MM.1S (cell line): ENCODE data around the gene MOCOS.

Experiments
- DNase-seq: peaks from one replicate; pipeline ENCODE4 v3.0.0-alpha.2; 2015
- H2AFZ ChIP-seq: fragments of 300-600 bp; sonication (generic); 2 replicates; pipeline ENCODE4 v1.6.0; 2016; ENCODE audit warnings: antibody characterized with exemption, low read length
- H3F3A ChIP-seq: fragments of 300-600 bp; sonication (generic); 2 replicates; pipeline ENCODE4 v1.6.1; 2016; ENCODE audit warnings: mild to moderate bottlenecking, antibody characterized with exemption, low read length, moderate library complexity, mixed read lengths; ENCODE audit not compliant: insufficient read depth
- H3K27ac ChIP-seq: fragments of 300-600 bp; sonication (generic); 2 replicates; pipeline ENCODE4 v1.5.1; 2016; ENCODE audit warnings: mild to moderate bottlenecking, low read length
- H3K27me3 ChIP-seq: fragments of 300-600 bp; sonication (generic); replicated peaks from 2 replicates; pipeline ENCODE4 v1.6.0; 2016; ENCODE audit warnings: low read length; ENCODE audit not compliant: insufficient read depth
- H3K36me3 ChIP-seq: fragments of 300-600 bp; sonication (generic); replicated peaks from 2 replicates; pipeline ENCODE4 v1.6.1; 2016; ENCODE audit warnings: mild to moderate bottlenecking, low read length, mixed read lengths; ENCODE audit not compliant: insufficient read depth
- H3K4me1 ChIP-seq: fragments of 300-600 bp; sonication (generic); 2 replicates; pipeline ENCODE4 v1.6.1; 2016; ENCODE audit warnings: low read length, mixed read lengths
- H3K4me2 ChIP-seq: fragments of 300-600 bp; sonication (generic); 2 replicates; pipeline ENCODE4 v1.6.0; 2016; ENCODE audit warnings: low read depth, low read length
- H3K4me3 ChIP-seq: fragments of 300-600 bp; sonication (generic); 2 replicates; pipeline ENCODE4 v1.5.1; 2016; ENCODE audit warnings: low read length, mixed read lengths
- H3K79me2 ChIP-seq: fragments of 300-600 bp; sonication (generic); 2 replicates; pipeline ENCODE4 v1.6.1; 2016; ENCODE audit warnings: mixed run types, low read length, mixed read lengths
- H3K9ac ChIP-seq: fragments of 300-600 bp; sonication (generic); 2 replicates; pipeline ENCODE4 v1.6.1; 2016; ENCODE audit warnings: low read length, mixed read lengths
- H3K9me2 ChIP-seq: fragments of 300-600 bp; sonication (generic); replicated peaks from 2 replicates; pipeline ENCODE4 v1.6.1; 2016; ENCODE audit warnings: mild to moderate bottlenecking, low read length, mixed read lengths; ENCODE audit not compliant: insufficient read depth
- H3K9me3 ChIP-seq: fragments of 300-600 bp; sonication (generic); replicated peaks from 2 replicates; pipeline ENCODE4 v1.6.1; 2016; ENCODE audit warnings: mild to moderate bottlenecking, low read length, mixed read lengths; ENCODE audit not compliant: insufficient read depth
- H4K20me1 ChIP-seq: fragments of 300-600 bp; sonication (generic); 2 replicates; pipeline ENCODE4 v1.6.1; 2016; ENCODE audit warnings: mild to moderate bottlenecking, low read length, moderate library complexity, mixed read lengths; ENCODE audit not compliant: insufficient read depth
- EZH2 ChIP-seq: fragments of 300-600 bp; sonication (generic); optimal IDR thresholded peaks from 2 replicates; pipeline ENCODE3; 2017; ENCODE audit warnings: low read depth, mild to moderate bottlenecking, antibody characterized with exemption, low read length, mixed read lengths
- EZH2phosphoT487 ChIP-seq: fragments of 300-600 bp; sonication (generic); IDR thresholded peaks from 2 replicates; pipeline ENCODE4 v1.6.1; 2018; ENCODE audit warnings: antibody characterized with exemption, low read length
- TF ChIP-seq, protein P1 (sequence below): fragments of 300-600 bp; sonication (generic); IDR thresholded peaks from 2 replicates; pipeline ENCODE4 v1.5.1; 2016; ENCODE audit warnings: antibody characterized with exemption, low read length, mixed read lengths

Gene MOCOS

GRCh38 chr18:36186461-36187192 lies 670 bp upstream of the MOCOS start:
- Histone ChIP-seq H3K9me2 (no peaks in the 10 kb centered on the region), H3K4me2 (peak overlapping the region; percentile 95), H3K9ac (peak overlapping the region; percentile 37; the same call in 1 of the 2 replicates), H3K36me3 (no peaks in the 10 kb centered on the region), H3K4me3 (peak overlapping the region; percentile 64), H3F3A (no peaks in the 10 kb centered on the region), H3K27ac (no peak overlapping the region), H3K79me2 (no peaks in the 10 kb centered on the region), H3K27me3 (peaks cover 4% of the 10 kb centered on the region; the same call in 1 of the 2 replicates), H4K20me1 (peaks cover 4% of the 10 kb centered on the region; the same call in 1 of the 2 replicates), H2AFZ (peak overlapping the region; percentile 81; the same call in 1 of the 2 replicates), H3K9me3 (no peaks in the 10 kb centered on the region), H3K4me1 (no peaks in the 10 kb centered on the region)
- DNase-seq: no peak
- TF ChIP-seq EZH2phosphoT487 (no peak), EZH2 (no peak)
- TF ChIP-seq, protein P1, sequence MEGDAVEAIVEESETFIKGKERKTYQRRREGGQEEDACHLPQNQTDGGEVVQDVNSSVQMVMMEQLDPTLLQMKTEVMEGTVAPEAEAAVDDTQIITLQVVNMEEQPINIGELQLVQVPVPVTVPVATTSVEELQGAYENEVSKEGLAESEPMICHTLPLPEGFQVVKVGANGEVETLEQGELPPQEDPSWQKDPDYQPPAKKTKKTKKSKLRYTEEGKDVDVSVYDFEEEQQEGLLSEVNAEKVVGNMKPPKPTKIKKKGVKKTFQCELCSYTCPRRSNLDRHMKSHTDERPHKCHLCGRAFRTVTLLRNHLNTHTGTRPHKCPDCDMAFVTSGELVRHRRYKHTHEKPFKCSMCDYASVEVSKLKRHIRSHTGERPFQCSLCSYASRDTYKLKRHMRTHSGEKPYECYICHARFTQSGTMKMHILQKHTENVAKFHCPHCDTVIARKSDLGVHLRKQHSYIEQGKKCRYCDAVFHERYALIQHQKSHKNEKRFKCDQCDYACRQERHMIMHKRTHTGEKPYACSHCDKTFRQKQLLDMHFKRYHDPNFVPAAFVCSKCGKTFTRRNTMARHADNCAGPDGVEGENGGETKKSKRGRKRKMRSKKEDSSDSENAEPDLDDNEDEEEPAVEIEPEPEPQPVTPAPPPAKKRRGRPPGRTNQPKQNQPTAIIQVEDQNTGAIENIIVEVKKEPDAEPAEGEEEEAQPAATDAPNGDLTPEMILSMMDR: no peak

DNA sequence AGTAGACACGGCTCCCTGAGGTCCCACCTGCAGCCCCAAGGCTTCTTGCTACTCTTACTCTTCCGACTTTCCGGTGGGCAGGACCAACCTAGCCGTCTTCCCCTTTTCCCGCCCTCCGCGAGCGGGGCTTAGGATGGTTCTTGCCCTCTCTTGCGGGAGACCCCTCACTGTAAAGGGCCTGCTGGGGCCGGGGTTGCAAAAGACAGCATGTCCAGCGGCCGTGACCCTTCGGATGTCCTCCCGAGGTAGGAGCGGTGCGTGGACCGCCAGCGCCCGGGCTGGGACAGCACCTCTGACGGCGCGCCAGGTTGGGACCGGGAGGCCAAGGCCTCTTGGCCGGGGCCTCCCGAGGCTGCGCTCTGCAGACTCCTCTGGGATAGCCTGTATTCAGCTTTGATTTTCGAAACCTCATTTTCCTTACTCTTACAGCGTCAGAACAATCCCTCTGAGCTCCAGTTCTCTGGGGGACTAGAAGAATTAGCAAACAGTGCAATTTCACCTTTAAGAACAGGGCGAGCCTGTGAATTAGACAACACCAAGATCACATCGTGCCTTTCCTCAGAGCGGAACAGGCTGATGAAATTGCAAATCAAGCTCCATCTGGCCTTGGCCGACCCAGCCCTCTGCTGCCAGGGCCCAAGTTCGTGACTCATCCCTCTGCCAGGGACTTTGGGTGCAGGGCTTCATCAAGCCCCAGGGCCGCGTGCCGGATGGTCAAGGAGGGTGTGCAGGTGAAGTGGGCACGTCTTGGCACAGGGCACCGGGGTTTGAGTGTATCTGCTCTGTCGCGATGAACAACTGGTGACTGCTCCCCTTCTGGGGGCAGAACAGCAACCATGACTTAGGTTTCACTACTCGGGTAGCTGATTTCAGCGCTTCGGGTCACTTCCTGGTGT lies 777 bp downstream of the MOCOS start:
- no peaks in the 10 kb centered on the region for H3K9me3 ChIP-seq
- H3K9ac ChIP-seq: peak overlapping the region; percentile 37; the same call in 1 of the 2 replicates
- peak overlapping the region; percentile 95 for H3K4me2 ChIP-seq
- H3K4me3 ChIP-seq: peak overlapping the region; percentile 64
- H4K20me1 ChIP-seq: no peaks in the 10 kb centered on the region
- H3K9me2 ChIP-seq: no peaks in the 10 kb centered on the region
- peaks cover 4% of the 10 kb centered on the region; the same call in 1 of the 2 replicates for H3K27me3 ChIP-seq
- no peaks in the 10 kb centered on the region for H3K4me1 ChIP-seq
- H3K27ac ChIP-seq: no peak overlapping the region
- H3K79me2 ChIP-seq: no peaks in the 10 kb centered on the region
- no peaks in the 10 kb centered on the region for H3F3A ChIP-seq
- peak overlapping the region; percentile 81 for H2AFZ ChIP-seq
- H3K36me3 ChIP-seq: no peaks in the 10 kb centered on the region
- DNase-seq: no peak
- TF ChIP-seq, protein P1: no peak
- no peak for TF ChIP-seq EZH2
- TF ChIP-seq EZH2phosphoT487: no peak

- Histone ChIP-seq H3K9me2 (no peaks in the 10 kb centered on the region), H3K9me3 (no peaks in the 10 kb centered on the region), H3K79me2 (no peaks in the 10 kb centered on the region), H3K9ac (no peak overlapping the region), H3K27me3 (peaks cover 4% of the 10 kb centered on the region; the same call in 1 of the 2 replicates), H2AFZ (no peak overlapping the region), H4K20me1 (no peaks in the 10 kb centered on the region), H3F3A (no peaks in the 10 kb centered on the region), H3K36me3 (no peaks in the 10 kb centered on the region), H3K4me1 (no peaks in the 10 kb centered on the region), H3K4me3 (no peak overlapping the region), H3K4me2 (no peak overlapping the region), H3K27ac (no peak overlapping the region)
- no peak for DNase-seq
- TF ChIP-seq, protein P1: no peak
- TF ChIP-seq EZH2phosphoT487 (no peak), EZH2 (no peak)
These were observed 1.6 kb downstream of the MOCOS start for GRCh38 chr18:36188916-36189315.
